ENCODE data around the gene RPL23.

RPL23 gene

DNA sequence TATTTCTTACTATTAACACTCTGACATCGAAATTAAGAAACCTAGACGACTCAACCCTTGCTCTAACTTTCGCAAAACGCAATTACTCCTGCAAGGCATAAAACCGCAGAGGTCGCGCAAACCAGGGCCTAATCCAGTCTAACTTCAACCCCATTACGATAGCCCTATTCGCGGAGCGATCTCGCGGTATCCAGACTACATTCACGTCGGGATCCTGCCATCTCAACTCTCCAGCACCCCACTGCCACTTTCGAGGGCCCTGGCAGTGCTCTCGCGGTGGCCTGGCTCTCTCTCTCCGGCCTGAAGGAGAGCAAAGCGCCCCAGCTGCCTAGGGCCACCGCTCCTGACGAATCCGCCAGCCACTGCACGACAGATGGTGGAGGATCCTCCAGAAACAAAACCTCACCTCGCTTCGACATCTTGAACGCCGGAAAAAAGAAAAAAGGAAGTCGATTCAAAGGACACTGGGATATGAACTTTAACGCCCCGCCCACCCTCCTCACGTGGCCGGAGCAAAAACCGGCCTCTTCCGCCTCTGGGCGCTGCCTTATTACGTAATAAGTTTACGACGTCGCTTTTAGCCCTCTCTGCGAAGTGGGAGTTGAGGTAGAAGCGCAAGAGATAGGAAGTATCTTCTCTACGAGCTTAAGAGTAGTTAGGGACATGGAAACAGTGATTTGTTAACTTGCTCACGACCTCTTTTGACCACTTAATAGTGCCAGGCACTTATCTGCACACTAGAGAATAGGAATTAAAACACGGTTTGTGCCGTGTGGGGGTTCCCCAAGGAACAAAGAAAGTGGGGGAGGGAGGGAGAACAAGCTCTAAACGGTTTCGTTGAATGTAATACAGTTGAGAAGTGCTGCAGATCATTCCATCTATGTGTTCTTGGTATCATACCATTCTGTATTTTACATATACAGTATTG is at the start of gene RPL23:
RPL23 (minus strand) TSS at position 430 of the 928 bp plus-strand sequence; CDS start at position 419, 11 bp downstream.
- peak; percentile 99 for DNase-seq

DNA sequence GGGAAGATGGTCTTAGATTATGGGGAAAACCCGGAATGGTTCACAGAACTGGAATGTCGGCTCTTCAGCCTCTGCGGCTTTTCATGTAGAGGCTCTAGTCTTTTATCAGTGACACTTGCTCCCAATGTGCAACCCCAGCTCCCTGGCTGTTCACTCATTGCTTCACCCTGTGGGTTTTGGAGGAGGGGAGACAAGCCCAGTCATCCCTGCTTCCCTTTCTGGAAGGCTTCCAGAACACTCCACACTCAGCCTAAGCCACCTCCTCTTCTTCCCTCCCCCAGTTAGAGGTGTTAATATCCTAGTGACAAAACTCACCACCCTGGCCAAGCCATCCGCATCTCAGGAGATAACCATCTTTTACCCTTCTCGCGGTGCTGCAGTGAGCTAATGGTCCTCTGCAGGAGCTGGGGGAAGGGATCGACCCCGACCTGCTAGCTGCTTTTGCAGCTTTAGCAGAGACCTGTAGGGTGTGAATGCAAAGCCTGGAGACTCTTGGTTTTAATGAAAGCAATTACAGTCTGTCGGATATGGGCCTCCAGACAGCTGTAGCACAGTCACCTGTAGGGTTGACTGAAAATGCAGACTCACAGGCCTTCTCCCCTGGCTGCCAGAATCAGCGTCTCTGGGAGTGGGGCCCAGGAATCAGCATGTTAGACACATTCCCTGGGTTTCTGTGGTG is 47.6 kb upstream of the RPL23 start:
- DNase-seq = no peak

DNA sequence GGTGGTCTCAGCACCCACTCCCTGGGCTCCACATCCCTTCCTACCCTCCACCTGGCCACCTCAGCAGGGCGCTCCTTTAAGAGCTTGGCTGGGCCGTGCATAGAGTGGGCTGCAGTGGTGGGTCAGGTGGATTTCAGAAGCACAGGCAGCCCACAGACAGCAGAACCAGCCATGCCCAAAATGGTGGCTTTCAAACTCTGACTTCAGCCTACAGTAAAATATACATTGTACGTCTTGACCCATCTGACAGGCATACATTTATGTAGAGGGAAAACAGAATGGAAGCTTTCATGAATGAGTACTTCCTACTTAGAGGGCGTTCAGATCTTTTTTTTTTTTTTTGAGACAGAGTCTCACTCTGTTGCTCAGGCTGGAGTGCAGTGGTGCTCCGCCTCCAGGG is 45.9 kb upstream of the RPL23 start:
- no peak for DNase-seq

DNA sequence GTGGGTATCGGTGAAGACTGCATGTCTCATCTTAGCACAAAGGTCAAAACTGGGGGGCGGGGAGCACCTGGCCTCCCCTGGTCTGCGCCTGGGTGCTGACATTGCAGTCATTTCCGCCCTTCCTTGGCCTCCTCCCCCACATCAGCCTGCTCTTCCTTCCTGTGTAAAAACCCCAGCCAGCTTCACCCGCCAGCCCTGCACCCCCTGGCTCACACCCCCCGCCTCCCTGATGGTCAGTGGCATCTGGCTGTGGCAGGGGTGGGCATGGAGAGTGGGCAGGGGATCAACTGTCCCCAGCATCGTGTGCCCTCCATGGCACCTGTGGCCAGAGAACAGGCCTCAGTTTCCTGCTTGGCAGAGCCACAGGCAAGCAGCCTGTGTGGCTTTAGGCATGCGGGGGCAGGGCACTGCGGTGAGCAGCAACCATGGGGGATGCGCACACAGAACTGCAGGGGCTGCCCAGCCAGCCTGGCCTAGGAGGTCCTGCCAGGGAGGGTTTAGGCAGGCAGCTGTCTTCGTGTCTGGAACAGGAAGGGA is 45.4 kb upstream of the RPL23 start:
- no peak for DNase-seq

DNA sequence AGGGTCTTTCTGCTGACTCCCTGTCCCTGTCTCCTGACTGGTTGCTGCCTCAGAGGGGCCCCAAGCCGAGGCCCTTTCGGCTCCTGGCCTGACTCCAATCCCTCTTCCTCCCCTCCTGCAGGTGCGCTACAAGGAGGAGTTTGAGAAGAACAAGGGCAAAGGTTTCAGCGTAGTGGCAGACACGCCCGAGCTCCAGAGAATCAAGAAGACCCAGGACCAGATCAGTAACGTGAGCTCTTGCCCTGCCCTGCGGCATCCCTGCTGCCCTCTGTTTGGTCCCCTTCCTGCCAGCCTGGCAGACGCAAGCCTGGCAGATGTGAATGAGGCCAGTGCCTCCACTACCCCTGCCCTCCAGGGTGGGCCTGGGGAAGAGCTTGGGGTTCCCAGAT is 44.8 kb upstream of the RPL23 start:
- no peak for DNase-seq

DNA sequence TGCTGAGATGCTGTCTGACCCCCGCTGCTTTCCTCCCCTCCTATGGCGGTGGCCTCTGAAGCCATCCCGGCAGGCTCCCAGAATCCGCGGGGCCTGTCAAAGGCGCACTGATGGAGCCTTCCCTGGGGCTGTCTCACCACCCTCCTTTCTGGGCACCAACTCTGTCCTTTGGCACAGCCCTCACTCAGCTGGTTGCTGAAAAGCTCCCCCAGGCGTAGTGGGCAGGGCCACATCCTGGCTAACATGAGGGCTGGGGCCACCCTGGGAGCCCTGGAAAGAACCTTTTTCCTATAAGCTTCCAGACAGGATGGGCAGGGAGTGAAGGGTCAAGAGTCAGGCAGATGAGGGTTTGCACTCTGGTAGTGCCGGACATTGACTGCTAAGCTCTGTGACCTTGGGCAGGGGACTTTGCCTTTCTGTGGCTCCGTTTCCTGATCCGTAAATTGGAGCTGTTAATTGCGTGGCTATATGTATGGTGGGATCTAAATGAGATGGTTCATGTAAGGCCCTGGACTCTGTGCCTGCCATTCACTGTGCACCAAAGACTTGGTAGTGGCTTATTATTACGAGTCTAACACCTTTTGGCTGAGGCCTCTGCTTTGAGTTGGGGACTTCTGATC is 44.3 kb upstream of the RPL23 start:
- peak; percentile 80 for DNase-seq

DNA sequence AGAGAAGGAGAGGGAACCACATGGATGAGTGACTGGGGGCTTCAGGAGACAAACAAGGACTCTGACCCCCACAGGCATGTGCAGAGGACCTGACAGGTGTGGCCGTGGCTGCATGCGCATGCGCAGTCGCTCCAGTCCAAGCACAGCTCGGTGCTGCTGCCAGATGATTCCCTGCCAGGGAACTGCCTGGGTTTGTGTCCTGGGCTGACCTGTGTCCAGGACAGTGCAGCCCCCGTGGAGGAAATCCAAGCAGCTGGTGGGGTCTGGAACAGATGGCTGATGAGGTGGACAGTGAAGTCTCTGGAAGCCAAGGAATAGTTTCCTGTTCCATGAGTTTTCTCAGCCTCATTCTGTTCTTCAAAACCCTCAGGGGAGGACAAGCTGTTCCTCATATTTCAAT is 43.7 kb upstream of the RPL23 start:
- no peak for DNase-seq

DNA sequence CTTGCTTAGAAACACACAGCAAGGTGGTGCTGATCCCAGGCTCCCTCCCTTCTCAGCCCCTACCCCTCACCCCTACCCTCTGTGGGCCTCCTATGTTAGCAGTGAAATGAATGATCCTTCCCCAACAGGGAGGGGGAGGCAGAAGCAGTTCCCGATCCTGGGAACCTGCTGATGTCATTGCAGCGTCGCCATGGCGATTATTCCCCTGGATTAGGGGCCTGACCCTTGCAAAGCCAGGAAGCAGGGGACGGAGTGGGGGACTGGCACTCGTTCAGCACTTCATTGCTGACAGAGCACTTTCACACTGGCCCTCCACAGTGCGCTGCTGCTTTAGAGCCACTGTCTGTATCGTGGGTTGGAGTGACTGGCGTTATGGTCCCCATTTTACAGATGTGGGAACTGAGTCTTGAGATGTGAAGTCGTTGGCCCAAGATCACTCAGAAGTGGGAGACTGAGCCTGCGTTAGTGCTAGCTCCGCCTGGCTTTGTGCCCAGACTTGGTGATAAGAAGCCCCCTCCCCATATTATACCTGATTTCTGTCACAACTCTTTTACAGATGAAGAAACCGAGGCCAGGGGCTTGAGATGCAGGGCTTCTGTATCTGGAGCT is 42.9 kb upstream of the RPL23 start:
- DNase-seq = no peak

DNA sequence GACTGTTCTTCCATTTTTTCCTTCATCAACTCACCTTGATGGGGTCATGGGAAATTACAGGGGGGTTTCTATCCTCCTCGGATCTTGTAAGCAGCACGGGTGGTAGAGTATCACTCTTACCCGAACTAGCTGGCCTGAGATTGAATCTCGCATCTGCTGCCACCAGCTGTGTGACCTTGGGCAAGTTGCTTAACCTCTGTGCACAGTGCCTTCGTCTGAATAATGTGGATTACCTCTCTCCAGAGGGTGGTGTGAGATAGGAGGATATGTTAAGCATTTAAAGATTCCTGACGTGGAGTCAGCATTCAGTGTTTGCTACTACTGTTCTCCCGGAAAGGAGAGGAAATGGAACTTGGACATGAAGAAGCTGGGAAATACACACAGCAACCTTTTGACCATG is 40.8 kb upstream of the RPL23 start:
- no peak for DNase-seq

DNA sequence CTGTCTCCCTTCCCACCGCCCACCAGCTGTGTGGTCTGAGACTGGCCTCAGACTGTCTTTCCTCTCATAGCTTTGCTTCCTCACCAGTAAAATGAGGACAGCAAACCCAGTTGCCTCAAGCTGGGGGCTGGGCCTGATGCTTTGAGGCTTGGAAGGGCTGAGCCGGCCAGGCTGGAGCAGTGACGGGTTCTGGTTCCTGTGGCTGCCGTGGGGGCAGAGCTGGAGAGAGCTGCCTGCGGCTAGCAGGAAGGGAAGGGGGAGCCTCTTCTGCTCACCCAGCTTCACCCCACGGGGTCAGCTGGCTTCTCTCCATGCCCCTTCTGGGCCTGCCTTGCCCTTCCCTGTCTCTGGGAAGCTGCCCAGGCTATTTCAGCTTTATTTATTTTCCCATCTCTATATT is 40.1 kb upstream of the RPL23 start:
- DNase-seq = no peak

DNA sequence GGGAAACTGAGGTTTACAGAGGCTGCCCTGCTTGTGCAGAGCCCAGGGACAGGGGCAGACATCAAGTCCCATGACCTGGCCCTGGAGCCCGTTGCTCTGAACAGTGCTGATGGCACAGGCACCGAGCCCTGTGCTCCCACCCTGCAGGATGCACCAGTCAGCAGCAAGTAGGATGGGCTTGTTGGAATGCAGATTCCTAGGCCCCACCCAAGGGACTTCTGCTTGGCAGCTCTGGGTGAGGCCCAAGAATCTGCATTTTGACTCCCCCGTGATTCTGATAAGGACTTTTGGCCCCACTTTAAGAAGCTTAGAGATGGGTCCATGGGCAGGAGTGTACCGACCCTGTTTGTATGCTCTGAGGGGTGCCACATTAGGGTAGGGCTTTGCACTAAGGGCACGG is 39.6 kb upstream of the RPL23 start:
- DNase-seq = no peak

DNA sequence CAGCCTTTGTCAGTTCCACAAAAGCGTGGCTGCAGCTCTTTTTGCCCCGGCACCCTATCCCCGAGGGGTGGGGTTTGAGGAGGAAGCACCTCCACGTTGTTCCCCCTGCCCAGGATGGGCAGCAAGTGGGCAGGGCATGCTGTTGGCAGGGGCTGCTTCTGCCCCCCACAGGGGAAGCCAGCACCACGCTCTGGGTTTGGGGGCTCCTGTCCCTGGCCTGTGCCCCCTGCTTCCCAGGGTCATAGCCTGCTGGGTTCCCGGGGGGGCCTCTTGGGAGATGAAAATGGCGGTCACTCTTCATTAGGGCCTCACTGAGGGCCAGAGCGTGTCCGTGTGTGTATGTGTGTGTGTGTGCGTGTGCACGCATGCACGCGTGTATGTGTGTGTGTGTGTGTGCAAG is 39.1 kb upstream of the RPL23 start:
- DNase-seq = no peak

DNA sequence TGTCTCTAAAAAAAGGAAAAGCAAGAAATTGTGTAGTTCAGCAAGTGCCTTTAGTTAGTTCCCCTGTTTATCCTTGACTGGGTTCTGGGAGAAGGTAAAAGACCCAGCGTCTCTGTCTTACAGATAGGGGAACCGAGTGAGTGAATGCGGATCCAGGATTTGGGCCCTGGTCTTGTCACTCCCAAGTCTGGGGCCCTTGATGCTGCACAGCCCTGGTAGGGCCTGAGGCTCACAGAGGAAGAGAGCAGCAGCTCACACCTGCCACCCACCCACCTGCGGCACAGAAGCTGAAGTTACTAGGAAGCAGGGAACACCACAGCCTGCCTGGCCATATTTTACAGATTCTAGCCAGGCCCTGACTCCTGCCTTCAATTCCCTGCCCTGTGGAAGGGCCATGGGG is 38.6 kb upstream of the RPL23 start:
- no peak for DNase-seq

DNA sequence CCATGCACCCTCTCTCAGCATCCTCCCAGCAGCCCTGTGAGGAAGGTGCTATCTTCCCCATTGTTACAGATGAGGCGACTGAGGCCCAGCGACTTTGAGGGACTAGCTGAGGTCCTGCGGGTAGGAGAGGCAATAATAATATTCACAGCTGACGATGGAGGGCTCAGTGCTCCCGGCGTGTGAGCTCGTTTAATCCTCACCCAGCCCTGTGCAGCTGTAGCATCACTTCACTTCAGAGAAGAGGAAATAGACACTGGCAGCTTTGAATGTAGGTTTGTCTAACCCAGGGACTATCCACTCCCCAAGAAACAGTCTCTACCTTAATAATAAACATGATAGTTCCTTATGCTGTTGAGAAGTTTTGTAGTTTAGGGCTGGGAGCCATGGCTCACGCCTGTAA is 37.9 kb upstream of the RPL23 start:
- no peak for DNase-seq

DNA sequence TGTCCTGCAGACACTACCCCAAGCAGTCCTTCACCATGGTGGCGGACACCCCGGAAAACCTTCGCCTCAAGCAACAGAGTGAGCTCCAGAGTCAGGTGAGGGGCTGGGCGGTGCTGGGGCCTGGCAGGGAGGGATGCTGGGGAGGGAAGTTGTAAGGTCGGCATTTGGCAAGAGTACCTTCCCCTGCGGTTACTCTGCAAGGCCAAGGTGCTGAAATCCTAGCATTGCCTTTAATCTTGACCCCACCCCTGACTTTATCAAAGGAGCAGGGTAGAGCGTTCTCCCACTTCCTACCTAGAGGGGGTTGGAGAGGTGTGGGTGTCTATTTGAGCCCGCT is 36.9 kb upstream of the RPL23 start:
- DNase-seq = no peak

DNA sequence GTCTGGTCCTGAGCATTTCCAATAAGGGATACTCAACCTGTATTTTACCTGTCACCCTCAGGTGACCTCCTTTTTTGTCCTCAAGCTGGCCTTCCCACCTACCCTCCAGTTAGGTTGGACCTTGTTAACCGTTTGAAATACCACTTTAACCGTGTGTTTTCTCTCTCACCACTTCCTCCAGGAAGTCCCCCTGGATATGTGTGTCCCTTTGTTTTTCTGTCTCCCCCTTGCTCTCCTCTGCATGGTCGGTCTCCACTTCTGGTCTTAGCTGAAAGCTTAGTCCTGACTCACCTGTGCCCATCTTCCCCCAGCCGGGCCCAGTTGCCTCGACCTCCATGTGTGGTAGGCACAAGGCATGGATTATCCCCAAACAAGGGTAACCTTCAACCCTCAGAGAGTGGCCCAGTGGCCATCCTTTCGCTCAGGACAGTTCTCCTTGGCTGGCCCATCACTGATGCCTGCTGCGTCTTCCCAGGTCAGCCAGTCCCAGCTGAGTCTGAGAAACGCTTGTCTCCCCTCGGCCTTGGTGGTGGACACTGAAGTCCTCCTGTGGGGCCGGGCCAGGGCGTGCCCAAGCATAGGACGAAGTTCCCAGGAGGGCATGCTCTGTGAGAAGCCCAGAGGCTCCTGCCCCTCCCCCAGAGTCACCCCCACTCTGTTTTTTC is 36.4 kb upstream of the RPL23 start:
- no peak for DNase-seq

DNA sequence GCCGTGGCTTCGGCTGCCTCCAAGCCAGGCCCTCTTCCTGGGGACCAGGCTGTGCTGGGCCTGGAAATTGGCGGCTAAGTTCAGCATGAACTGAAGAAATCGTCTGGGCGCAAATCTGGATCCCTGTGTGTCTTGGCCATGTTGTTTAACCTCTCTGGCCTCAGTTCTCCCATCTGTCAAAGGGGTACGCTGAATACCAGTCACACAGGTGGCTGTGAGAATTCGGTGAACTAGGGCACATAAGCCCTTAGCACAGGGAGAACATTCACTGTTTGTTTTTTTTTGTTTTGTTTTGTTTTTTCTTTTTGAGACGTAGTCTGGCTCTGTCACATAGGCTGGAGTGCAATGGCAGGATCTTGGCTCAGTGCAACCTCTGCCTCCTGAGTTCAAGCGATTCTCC is 35.3 kb upstream of the RPL23 start:
- no peak for DNase-seq

DNA sequence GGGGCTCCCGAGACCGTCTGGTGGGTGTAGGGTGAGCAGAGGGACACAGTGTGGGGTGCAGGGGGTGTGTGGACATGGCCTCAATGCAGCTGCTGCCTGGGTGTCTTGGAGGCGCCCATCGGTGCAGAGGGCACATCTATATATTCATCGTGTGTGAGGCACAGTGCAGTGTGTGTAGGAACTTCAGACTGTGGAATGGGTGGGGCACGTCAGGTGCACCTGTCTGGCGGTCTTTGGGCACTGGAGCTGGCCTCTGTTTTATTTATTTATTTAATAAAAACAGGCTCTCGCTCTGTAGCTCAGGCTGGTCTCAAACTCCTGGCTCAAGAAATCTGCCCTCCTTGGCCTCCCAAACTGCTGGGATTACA is 33.1 kb upstream of the RPL23 start:
- DNase-seq = no peak

DNA sequence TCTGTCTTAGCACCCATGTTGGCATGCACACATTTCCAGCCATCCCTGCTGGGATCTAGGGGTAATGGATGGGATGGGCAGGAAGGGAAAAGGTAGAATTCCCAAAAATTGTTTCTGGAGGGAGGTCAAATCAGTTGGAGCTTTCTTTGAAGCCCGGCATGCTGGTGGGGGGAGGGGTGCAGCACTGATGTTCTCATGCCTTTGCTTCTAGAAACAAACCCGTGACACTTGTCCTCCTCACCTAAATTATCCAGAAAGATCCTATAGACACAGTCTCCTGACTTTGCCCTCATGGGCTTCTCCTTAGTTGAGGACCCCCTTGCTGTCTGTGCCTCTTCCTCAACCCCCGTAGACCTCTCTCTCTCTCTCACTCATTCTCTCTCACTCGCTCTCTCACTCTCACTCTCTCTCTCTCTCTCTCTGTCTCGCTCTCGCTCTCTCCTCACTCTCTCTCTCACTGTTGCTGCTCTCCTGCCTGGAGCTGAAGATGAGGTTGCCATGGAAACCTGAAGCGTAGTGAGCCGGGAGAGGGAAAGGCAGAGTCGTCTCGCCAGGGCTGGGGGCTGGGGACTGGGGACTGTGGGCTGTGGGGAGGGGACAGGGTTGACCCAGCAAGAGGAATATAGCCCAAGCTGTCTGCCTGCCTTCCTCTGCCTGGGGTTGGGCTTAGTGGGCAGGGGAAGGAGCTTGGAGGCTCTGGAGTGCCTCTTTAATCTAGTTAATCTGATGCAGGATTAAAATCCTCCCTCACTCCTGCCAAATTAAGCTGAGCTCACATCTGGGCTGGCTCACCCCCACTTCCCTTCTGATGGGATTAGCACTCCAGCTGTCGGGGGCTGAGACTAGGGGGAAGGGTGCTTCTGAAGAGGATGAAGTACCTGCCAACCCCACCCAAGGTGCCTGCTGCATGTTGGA is 32.5 kb upstream of the RPL23 start:
- no peak for DNase-seq

DNA sequence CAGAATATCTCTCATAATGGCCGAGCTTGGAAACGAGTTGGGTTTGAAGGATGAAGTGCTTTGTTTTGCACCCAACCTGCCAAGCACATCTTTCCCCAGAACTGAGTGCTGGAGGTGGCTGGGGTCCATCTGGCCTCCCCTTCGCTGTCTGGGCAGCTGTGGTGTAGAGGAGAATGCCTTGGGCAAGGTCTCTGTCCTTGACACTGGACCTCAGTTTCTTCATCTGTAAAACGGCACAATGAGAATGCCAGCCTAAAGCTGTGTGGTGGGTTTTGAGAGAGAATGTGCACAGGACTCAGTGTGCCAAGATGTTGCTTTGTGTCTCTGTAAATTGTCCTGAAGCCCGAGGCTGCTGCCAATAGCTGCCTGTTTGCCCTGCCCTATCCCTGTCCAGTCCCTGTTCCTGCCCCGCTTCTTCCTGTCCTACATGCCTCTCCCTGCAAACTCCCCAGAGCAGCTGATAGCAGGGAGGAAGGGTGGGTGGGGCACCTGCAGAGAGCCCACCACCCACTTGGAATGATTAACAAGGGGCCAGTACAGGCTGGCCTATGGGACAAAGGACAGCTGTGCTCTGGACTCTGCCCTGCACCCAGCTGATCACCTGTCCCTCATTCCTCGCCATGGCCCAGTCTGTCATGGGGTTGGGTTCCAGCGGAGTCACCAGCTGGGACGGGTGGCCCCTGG is 31.7 kb upstream of the RPL23 start:
- no peak for DNase-seq
